Prostate gland (tissue), 2 donors: ENCODE data around the gene DLX4. TPM values are rescaled to one million over a fixed set of nuclear protein-coding genes. Genes with fewer than 3 reads are reported as not detected.

Source experiments
- DNase-seq: peaks from one replicate; pipeline ENCODE4 v3.0.0-alpha.2; 2019; ENCODE audit warnings: low spot score
- H3K27ac ChIP-seq, 2 donors: fragments of 200-600 bp; sonication (generic); 2 replicates each; pipeline ENCODE4 v1.5.1; 2017 to 2019
- H3K27me3 ChIP-seq: fragments of 200-600 bp; sonication (generic); replicated peaks from 2 replicates; pipeline ENCODE4 v1.5.1; 2019; ENCODE audit not compliant: insufficient read depth
- H3K36me3 ChIP-seq, 2 donors: fragments of 200-600 bp; sonication (generic); 1 replicate in 1 of 2; 2 replicates in 1 of 2; pipeline versions ENCODE4 v1.5.1 to v1.8.1; 2017 to 2019
- H3K4me1 ChIP-seq: fragments of 200-600 bp; sonication (generic); replicated peaks from 2 replicates; pipeline ENCODE4 v1.5.1; 2019
- H3K4me3 ChIP-seq, 2 donors: fragments of 200-600 bp; sonication (generic); 2 replicates each; pipeline ENCODE4 v1.5.1; 2017 to 2019
- H3K9me3 ChIP-seq: fragments of 200-600 bp; sonication (generic); 2 replicates; pipeline ENCODE4 v1.5.1; 2017
- CTCF ChIP-seq, 4 experiments: fragments of 200-600 bp in 2 of 4; fragments of 450-650 bp in 2 of 4; sonication (generic) in 2 of 4; IDR thresholded peaks; 1 replicate in 3 of 4; 2 replicates in 1 of 4; pipeline ENCODE4 v1.5.1; 2016 to 2019; ENCODE audit warnings: antibody characterized with exemption in 4 of 4, mild to moderate bottlenecking in 2 of 4, moderate library complexity in 2 of 4
- POLR2A ChIP-seq: fragments of 450-650 bp; IDR thresholded peaks from one replicate; pipeline ENCODE4 v1.6.1; 2016; ENCODE audit warnings: antibody characterized with exemption, mild to moderate bottlenecking
- POLR2AphosphoS5 ChIP-seq: sonication (generic); formaldehyde crosslinking; IDR thresholded peaks from one replicate; pipeline ENCODE4 v1.6.1; 2017; ENCODE audit warnings: antibody characterized with exemption
- WGBS: methylation state at CpG from one replicate; pipeline ENCODE4 v1.1.5; 2018; 5-methylcytosine and 5-hydroxymethylcytosine counted together
- intact Hi-C: fragments of 100-400 bp; cut with DNase I; formaldehyde crosslinking; loops from one replicate; pipeline ENCODE4 v1.14.2; 2022
- total RNA-seq, 2 donors: library from RNA; depleted of rRNA; stranded (reverse); fragments of >200 nt; gene quantifications; one replicate each; pipeline ENCODE4 v1.1.0, GENCODE V29; 2016

The DLX4 gene
- total RNA-seq, 2 donors from 2014 or later = not detected

- Histone ChIP-seq H3K4me3 (no peak overlapping the region), H3K9me3 (no peaks in the 10 kb centered on the region), H3K27me3 (no peaks in the 10 kb centered on the region), H3K36me3 (no peaks in the 10 kb centered on the region), H3K4me1 (no peaks in the 10 kb centered on the region), H3K27ac (no peak overlapping the region)
- 43% methylated on average over 7 of the region's 7 CpGs for WGBS
- intact Hi-C loops = no loop called here
- peak; percentile 35 to 82 (median 67) for TF ChIP-seq CTCF (IDR thresholded peaks at IDR 0.05)
- TF ChIP-seq POLR2AphosphoS5 = peak; percentile 16
- no peak for TF ChIP-seq POLR2A
- DNase-seq = peak; percentile 84
Measured at GRCh38 chr17:49952209-49952911, 16.6 kb upstream of the DLX4 start.

GRCh38 chr17:49952912-49953497, 16.0 kb upstream of the DLX4 start:
- H3K36me3 ChIP-seq = no peaks in the 10 kb centered on the region
- H3K27me3 ChIP-seq = no peaks in the 10 kb centered on the region
- H3K9me3 ChIP-seq = no peaks in the 10 kb centered on the region
- intact Hi-C loops = no loop called here
- H3K4me1 ChIP-seq = no peaks in the 10 kb centered on the region
- H3K4me3 ChIP-seq = no peak overlapping the region
- WGBS = 77% methylated on average over 8 of the region's 8 CpGs
- no peak overlapping the region for H3K27ac ChIP-seq
- DNase-seq = no peak
- TF ChIP-seq CTCF (IDR thresholded peaks at IDR 0.05) = no peak
- no peak for TF ChIP-seq POLR2A
- no peak for TF ChIP-seq POLR2AphosphoS5

- WGBS = 100% methylated on average over 1 of the region's 1 CpG
- Histone ChIP-seq H3K27ac (no peak overlapping the region), H3K36me3 (no peaks in the 10 kb centered on the region), H3K27me3 (no peaks in the 10 kb centered on the region), H3K9me3 (no peaks in the 10 kb centered on the region), H3K4me1 (no peaks in the 10 kb centered on the region), H3K4me3 (no peak overlapping the region)
- intact Hi-C loops = no loop called here
- TF ChIP-seq POLR2AphosphoS5 (no peak), POLR2A (no peak), CTCF (IDR thresholded peaks at IDR 0.05) (no peak)
- no peak for DNase-seq
Measured at GRCh38 chr17:49955157-49955556, 13.8 kb upstream of the DLX4 start.

GRCh38 chr17:49956780-49957179, 12.2 kb upstream of the DLX4 start:
- Histone ChIP-seq H3K4me3 (no peak overlapping the region), H3K4me1 (no peaks in the 10 kb centered on the region), H3K27me3 (no peaks in the 10 kb centered on the region), H3K27ac (no peak overlapping the region), H3K36me3 (no peaks in the 10 kb centered on the region), H3K9me3 (no peaks in the 10 kb centered on the region)
- TF ChIP-seq CTCF (IDR thresholded peaks at IDR 0.05) (no peak), POLR2A (no peak)
- WGBS = 68% methylated on average over 4 of the region's 4 CpGs
- intact Hi-C loops = no loop called here
- no peak for DNase-seq

GRCh38 chr17:49957350-49957749, 11.6 kb upstream of the DLX4 start:
- no peak overlapping the region for H3K27ac ChIP-seq
- no peaks in the 10 kb centered on the region for H3K27me3 ChIP-seq
- no peaks in the 10 kb centered on the region for H3K9me3 ChIP-seq
- no peaks in the 10 kb centered on the region for H3K36me3 ChIP-seq
- DNase-seq = no peak
- H3K4me1 ChIP-seq = no peaks in the 10 kb centered on the region
- WGBS = 78% methylated on average over 3 of the region's 3 CpGs
- intact Hi-C loops = no loop called here
- TF ChIP-seq POLR2A = no peak
- H3K4me3 ChIP-seq = no peak overlapping the region
